Endothelial cell of umbilical vein (primary cell): ENCODE measurements around the gene ZBTB22. TPM values are rescaled to one million over a fixed set of nuclear protein-coding genes. Genes with fewer than 3 reads are reported as not detected.
"Not testable (repeated sequence)": the region's sequence is repeated elsewhere in the genome, so short reads cannot be mapped to it uniquely, and the experiment has no call there.

Experiments used
- BruUV-seq: library from RNA; stranded (reverse); fragments of 400-500 nt; replicated peaks from 2 replicates; lab custom pipeline; 2021; lab: Mats Ljungman, UMichigan
- CTCF ChIA-PET: fragments of 300-600, 350-600 bp; sonication (Branson Sonifier 250); formaldehyde crosslinking; loops from one replicate; lab custom pipeline; 2021; ENCODE audit warnings: antibody characterized with exemption, inconsistent platforms; lab: Charles Lee
- POLR2A ChIA-PET: fragments of 300-600, 350-600 bp; sonication (Branson Sonifier 250); formaldehyde crosslinking; loops from one replicate; lab custom pipeline; 2021; ENCODE audit warnings: antibody characterized with exemption, inconsistent platforms; lab: Charles Lee
- DNase-seq: peaks from one replicate; pipeline ENCODE4 v3.0.0-alpha.2; 2011; ENCODE audit warnings: low read depth, low spot score
- FAIRE-seq: peaks from 2 replicates; lab custom pipeline; 2011; peaks lifted over from hg19 to GRCh38; lab: Jason Lieb, UNC
- H2AFZ ChIP-seq: 2 replicates; pipeline ENCODE4 v1.6.0; 2012; ENCODE audit warnings: low read depth, low read length, control low read depth, inconsistent platforms
- H3K27ac ChIP-seq: 2 replicates; pipeline ENCODE4 v1.5.1; 2011; ENCODE audit warnings: low read depth, mild to moderate bottlenecking, control low read depth, low read length, moderate library complexity; ENCODE audit not compliant: insufficient read depth
- H3K27me3 ChIP-seq, 2 experiments: 2 replicates each; pipeline versions ENCODE4 v1.6.0 to v1.6.1; 2011; ENCODE audit warnings: low read length in 2 of 2, mixed read lengths in 1 of 2; ENCODE audit not compliant: control insufficient read depth in 2 of 2, insufficient read depth in 2 of 2
- H3K36me3 ChIP-seq, 2 experiments: 2 replicates in 1 of 2; 3 replicates in 1 of 2; pipeline ENCODE4 v1.5.1; 2011; ENCODE audit warnings: low read length in 2 of 2, mild to moderate bottlenecking in 1 of 2, moderate library complexity in 1 of 2; ENCODE audit not compliant: control insufficient read depth in 2 of 2, insufficient read depth in 2 of 2; ENCODE audit errors: extremely low read depth in 1 of 2
- H3K4me1 ChIP-seq: 3 replicates; pipeline ENCODE4 v1.5.1; 2011; ENCODE audit warnings: mild to moderate bottlenecking, low read length; ENCODE audit not compliant: control insufficient read depth, insufficient read depth; ENCODE audit errors: extremely low read depth
- H3K4me2 ChIP-seq: 2 replicates; pipeline ENCODE4 v1.6.1; 2011; ENCODE audit warnings: low read length, control low read depth, mixed read lengths; ENCODE audit not compliant: insufficient read depth
- H3K4me3 ChIP-seq, 3 experiments: fragments of 200-600 bp in 1 of 3; sonication (generic), shearing (Covaris generic) in 1 of 3; replicated peaks in 1 of 3; 2 replicates each; pipeline ENCODE4 v1.5.1; 2011 to 2016; ENCODE audit warnings: control low read depth in 3 of 3, low read length in 3 of 3, mild to moderate bottlenecking in 2 of 3, inconsistent platforms in 1 of 3, low read depth in 1 of 3, moderate library complexity in 1 of 3; ENCODE audit not compliant: insufficient read depth in 1 of 3
- H3K79me2 ChIP-seq: 2 replicates; pipeline ENCODE4 v1.6.0; 2012; ENCODE audit warnings: low read length, inconsistent platforms; ENCODE audit not compliant: control insufficient read depth, insufficient read depth
- H3K9ac ChIP-seq: replicated peaks from 2 replicates; pipeline ENCODE3; 2011; ENCODE audit warnings: low read length, control low read depth; ENCODE audit not compliant: insufficient read depth; ENCODE audit errors: extremely low read depth
- H3K9me1 ChIP-seq: replicated peaks from 3 replicates; pipeline ENCODE4 v1.6.0; 2011; ENCODE audit warnings: mild to moderate bottlenecking, low read length; ENCODE audit not compliant: control insufficient read depth, insufficient read depth; ENCODE audit errors: extremely low read depth
- H3K9me3 ChIP-seq: replicated peaks from 2 replicates; pipeline ENCODE4 v1.5.1; 2012; ENCODE audit warnings: low read length, inconsistent platforms; ENCODE audit not compliant: control insufficient read depth, insufficient read depth
- H4K20me1 ChIP-seq: replicated peaks from 2 replicates; pipeline ENCODE3; 2011; ENCODE audit warnings: mild to moderate bottlenecking, low read length; ENCODE audit not compliant: control insufficient read depth, insufficient read depth; ENCODE audit errors: extremely low read depth
- EZH2 ChIP-seq: IDR thresholded peaks from 2 replicates; pipeline ENCODE4 v1.6.1; 2012; ENCODE audit warnings: borderline replicate concordance, low read depth, mild to moderate bottlenecking, moderate library complexity, low read length, inconsistent platforms; ENCODE audit not compliant: severe bottlenecking
- FOS ChIP-seq: IDR thresholded peaks from 2 replicates; pipeline ENCODE4 v1.6.1; 2011; ENCODE audit warnings: mild to moderate bottlenecking, low read length, moderate library complexity, borderline replicate concordance; ENCODE audit not compliant: insufficient read depth
- GATA2 ChIP-seq: IDR thresholded peaks from 2 replicates; pipeline ENCODE4 v1.7.0; 2011; ENCODE audit warnings: low read depth, mild to moderate bottlenecking, moderate library complexity, mixed read lengths, low read length; ENCODE audit not compliant: insufficient read length, insufficient read depth
- JUN ChIP-seq: IDR thresholded peaks from 2 replicates; pipeline ENCODE4 v1.6.1; 2011; ENCODE audit warnings: borderline replicate concordance, low read depth; ENCODE audit not compliant: insufficient read length, insufficient read depth
- MAX ChIP-seq: IDR thresholded peaks from 2 replicates; pipeline ENCODE4 v1.6.1; 2011; ENCODE audit not compliant: insufficient read depth, insufficient read length
- MYC ChIP-seq: IDR thresholded peaks from one replicate; pipeline ENCODE4 v1.6.1; 2011; ENCODE audit warnings: mild to moderate bottlenecking, low read depth, low read length
- POLR2A ChIP-seq: IDR thresholded peaks from 2 replicates; pipeline ENCODE4 v1.6.1; 2012; ENCODE audit warnings: low read depth, mild to moderate bottlenecking, control low read depth, low read length
- POLR2AphosphoS5 ChIP-seq: IDR thresholded peaks from 2 replicates; pipeline ENCODE4 v1.6.1; 2012; ENCODE audit warnings: low read depth, mild to moderate bottlenecking, control low read depth, low read length, moderate library complexity; ENCODE audit not compliant: insufficient read depth
- dilution Hi-C: fragments of 300-500 bp; cut with MboI; formaldehyde crosslinking; loops from one replicate; pipeline ENCODE4 v1.15.0; 2019; ENCODE audit warnings: low sequenced_read_pairs; ENCODE audit not compliant: extremely low pct_ligation_motif_present
- intact Hi-C: fragments of 100-400 bp; cut with micrococcal nuclease; formaldehyde crosslinking; loops from one replicate; pipeline ENCODE4 v1.10.0; 2022
- polyA plus RNA-seq, 4 experiments: library from polyadenylated mRNA; depleted of rRNA in 3 of 4; stranded (reverse) in 3 of 4; unstranded in 1 of 4; fragments of >200 nt; gene quantifications; 2 replicates each; pipeline versions ENCODE4 v1.2.1 to v1.2.3, GENCODE V29; 2011 to 2012; ENCODE audit warnings: missing spikeins in 1 of 4
- total RNA-seq: library from RNA; stranded (reverse); gene quantifications from 2 replicates; pipeline ENCODE4 v1.2.3, GENCODE V29; 2021
- TF ChIP-seq, protein P1 (sequence below), 2 donors: IDR thresholded peaks; 1 replicate in 1 of 2; 2 replicates in 1 of 2; pipeline ENCODE4 v1.5.1; 2011; ENCODE audit warnings: low read length in 2 of 2, mild to moderate bottlenecking in 2 of 2, moderate library complexity in 2 of 2, control low read depth in 1 of 2, inconsistent platforms in 1 of 2, low read depth in 1 of 2; ENCODE audit not compliant: insufficient read depth in 1 of 2; ENCODE audit errors: extremely low read depth in 1 of 2

ZBTB22 gene
- total and polyA plus RNA-seq, 2 donors (not counting 3 experiments of a cell fraction or from before 2014, with no cell fraction given) = 12.6 to 15.4 TPM

- dilution Hi-C loops = no loop called here
- peaks cover 5% of the 10 kb centered on the region for H4K20me1 ChIP-seq
- H3K9me3 ChIP-seq = no peaks in the 10 kb centered on the region
- CTCF ChIA-PET = interaction anchor here (0.8 to 4.0 kb wide), 8 partner anchors 12 to 149 kb away, joined by 3 to 39 read pairs (median 6); partner anchors contain the start of genes PFDN6, RGL2, TAPBP and WDR46
- no peak overlapping the region for H2AFZ ChIP-seq
- no peak for DNase-seq
- H3K36me3 ChIP-seq = peaks cover 8 to 37% of the 10 kb centered on the region in 2 experiments
- H3K27ac ChIP-seq = peak overlapping the region; percentile 4
- no peaks in the 10 kb centered on the region for H3K9me1 ChIP-seq
- peak; percentile 8 for FAIRE-seq
- H3K79me2 ChIP-seq = peaks cover 40% of the 10 kb centered on the region
- intact Hi-C loops = loop anchor here (2.0 kb wide), 1 partner anchor 36 kb away; no protein-coding TSS in a partner anchor
- H3K4me2 ChIP-seq = peak overlapping the region; percentile 39
- no peaks in the 10 kb centered on the region for H3K27me3 ChIP-seq
- TF ChIP-seq EZH2 = no peak
- no peak for TF ChIP-seq MYC
- TF ChIP-seq, protein P1, sequence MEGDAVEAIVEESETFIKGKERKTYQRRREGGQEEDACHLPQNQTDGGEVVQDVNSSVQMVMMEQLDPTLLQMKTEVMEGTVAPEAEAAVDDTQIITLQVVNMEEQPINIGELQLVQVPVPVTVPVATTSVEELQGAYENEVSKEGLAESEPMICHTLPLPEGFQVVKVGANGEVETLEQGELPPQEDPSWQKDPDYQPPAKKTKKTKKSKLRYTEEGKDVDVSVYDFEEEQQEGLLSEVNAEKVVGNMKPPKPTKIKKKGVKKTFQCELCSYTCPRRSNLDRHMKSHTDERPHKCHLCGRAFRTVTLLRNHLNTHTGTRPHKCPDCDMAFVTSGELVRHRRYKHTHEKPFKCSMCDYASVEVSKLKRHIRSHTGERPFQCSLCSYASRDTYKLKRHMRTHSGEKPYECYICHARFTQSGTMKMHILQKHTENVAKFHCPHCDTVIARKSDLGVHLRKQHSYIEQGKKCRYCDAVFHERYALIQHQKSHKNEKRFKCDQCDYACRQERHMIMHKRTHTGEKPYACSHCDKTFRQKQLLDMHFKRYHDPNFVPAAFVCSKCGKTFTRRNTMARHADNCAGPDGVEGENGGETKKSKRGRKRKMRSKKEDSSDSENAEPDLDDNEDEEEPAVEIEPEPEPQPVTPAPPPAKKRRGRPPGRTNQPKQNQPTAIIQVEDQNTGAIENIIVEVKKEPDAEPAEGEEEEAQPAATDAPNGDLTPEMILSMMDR (IDR thresholded peaks at IDR 0.05; ENCODE audit: extremely low read depth in 1 of 2, insufficient read depth in 1 of 2, low read depth in 1 of 2, low read length in 2 of 2) = no peak
- no peak for TF ChIP-seq FOS
- no peak for TF ChIP-seq POLR2AphosphoS5
- TF ChIP-seq MAX = no peak
- no peak for TF ChIP-seq POLR2A
- TF ChIP-seq GATA2 = no peak
- no peak for TF ChIP-seq JUN
- POLR2A ChIA-PET = interaction anchor here (0.6 to 1.0 kb wide), 2 partner anchors 13 to 34 kb away, joined by 4 to 5 read pairs; partner anchors contain the start of genes PFDN6 and WDR46
- no TSS peak for BruUV-seq
- H3K9ac ChIP-seq = no peak overlapping the region
- H3K4me3 ChIP-seq = peak overlapping the region in 2 of 3 experiments; percentile 26 to 53
- peaks cover 43% of the 10 kb centered on the region for H3K4me1 ChIP-seq
These were observed 41.0 kb downstream of the ZBTB22 start for GRCh38 chr6:33276581-33276863.

GRCh38 chr6:33275795-33276580 lies 41.6 kb downstream of the ZBTB22 start:
- peaks cover 45% of the 10 kb centered on the region for H3K4me1 ChIP-seq
- H3K9me3 ChIP-seq, H3K9me1 ChIP-seq, H3K27ac ChIP-seq, BruUV-seq, DNase-seq, H3K27me3 ChIP-seq, H3K9ac ChIP-seq, H2AFZ ChIP-seq, H4K20me1 ChIP-seq, FAIRE-seq, dilution Hi-C loops: not testable (repeated sequence)
- peaks cover 8 to 35% of the 10 kb centered on the region in 2 experiments for H3K36me3 ChIP-seq
- ChIA-PET CTCF (interaction anchor here (4.0 kb wide), 1 partner anchor 23 kb away, joined by 39 read pairs; the partner anchor contains the start of gene RGL2), POLR2A (interaction anchor here (0.6 kb wide), 1 partner anchor 35 kb away, joined by 5 read pairs; no protein-coding TSS in a partner anchor)
- H3K4me3 ChIP-seq = peak overlapping the region in 1 of 3 experiments; percentile 26
- peak overlapping the region; percentile 97 for H3K4me2 ChIP-seq
- peaks cover 43% of the 10 kb centered on the region for H3K79me2 ChIP-seq
- intact Hi-C loops = loop anchor here (2.0 kb wide), 1 partner anchor 37 kb away; no protein-coding TSS in a partner anchor
